Spleen (tissue), 11 donors: Measurements from ENCODE around the gene PLEKHF1. TPM values are rescaled to one million over a fixed set of nuclear protein-coding genes. Genes with fewer than 3 reads are reported as not detected.

Source experiments
- DNase-seq: peaks from one replicate; pipeline ENCODE4 v3.0.0-alpha.2; 2020
- H3K27ac ChIP-seq, 8 donors: fragments of 200-600 bp; sonication (generic) in 7 of 8; 1 replicate in 4 of 8; 2 replicates in 4 of 8; pipeline versions ENCODE4 v1.5.0 to v1.8.0; 2016 to 2021; ENCODE audit warnings: inconsistent platforms in 4 of 8, mild to moderate bottlenecking in 4 of 8, moderate library complexity in 1 of 8
- H3K27me3 ChIP-seq, 7 donors: fragments of 200-600 bp; sonication (generic) in 6 of 7; replicated peaks in 1 of 7; 1 replicate in 4 of 7; 2 replicates in 3 of 7; pipeline versions ENCODE4 v1.5.0 to v1.8.0; 2016 to 2021; ENCODE audit warnings: inconsistent platforms in 3 of 7, mild to moderate bottlenecking in 1 of 7
- H3K36me3 ChIP-seq, 6 donors: fragments of 200-600 bp; sonication (generic) in 5 of 6; 1 replicate in 4 of 6; 2 replicates in 2 of 6; pipeline versions ENCODE4 v1.5.0 to v1.8.0; 2016 to 2021; ENCODE audit warnings: inconsistent platforms in 2 of 6
- H3K4me1 ChIP-seq, 6 donors: fragments of 200-600 bp; sonication (generic) in 5 of 6; 1 replicate in 3 of 6; 2 replicates in 3 of 6; pipeline versions ENCODE4 v1.5.0 to v1.8.0; 2016 to 2021; ENCODE audit warnings: inconsistent platforms in 3 of 6
- H3K4me3 ChIP-seq, 8 donors: fragments of 200-600 bp; sonication (generic) in 7 of 8; 1 replicate in 4 of 8; 2 replicates in 4 of 8; pipeline versions ENCODE4 v1.5.0 to v1.8.0; 2016 to 2021; ENCODE audit warnings: inconsistent platforms in 4 of 8, mild to moderate bottlenecking in 4 of 8, moderate library complexity in 2 of 8
- H3K9me3 ChIP-seq, 8 donors: fragments of 200-600 bp; sonication (generic) in 7 of 8; 1 replicate in 4 of 8; 2 replicates in 4 of 8; pipeline versions ENCODE4 v1.5.0 to v1.8.0; 2016 to 2021; ENCODE audit warnings: inconsistent platforms in 4 of 8
- POLR2A ChIP-seq, 3 donors: fragments of 450-650 bp; IDR thresholded peaks; one replicate each; pipeline ENCODE4 v1.5.1; 2017; ENCODE audit warnings: antibody characterized with exemption in 3 of 3, mild to moderate bottlenecking in 1 of 3
- POLR2AphosphoS5 ChIP-seq, 3 donors: sonication (generic); formaldehyde crosslinking; IDR thresholded peaks; one replicate each; pipeline ENCODE4 v1.5.1; 2017; ENCODE audit warnings: antibody characterized with exemption in 3 of 3
- WGBS, 5 donors: extraction: QIAGEN DNeasy Blood & Tissue Kit in 3 of 5; methylation state at CpG; one replicate each; pipeline versions ENCODE4 v1.1.5 to v1.1.7; 2013 to 2018; 5-methylcytosine and 5-hydroxymethylcytosine counted together
- intact Hi-C: fragments of 100-400 bp; cut with DNase I; formaldehyde crosslinking; loops from one replicate; pipeline ENCODE4 v1.15.0; 2023; ENCODE audit warnings: low total_unique reads
- polyA plus RNA-seq, 3 donors: library from polyadenylated mRNA; stranded (reverse); fragments of 200-250 nt; gene quantifications; one replicate each; pipeline ENCODE4 v1.2.1, GENCODE V29; 2013
- total RNA-seq, 7 donors: library from RNA; depleted of rRNA in 3 of 7; stranded (reverse); fragments of >200 nt in 3 of 7; fragmentation: NEBNext Ultra II Directional in 4 of 7; extraction: Animal tissue kit (Norgen Biotek cat#: 25700) in 4 of 7; gene quantifications; one replicate each; pipeline versions ENCODE4 v1.1.0 to v1.2.1, GENCODE V29; 2016 to 2021
- TF ChIP-seq, protein P1 (sequence below), 11 experiments: fragments of 200-600 bp in 7 of 11; fragments of 450-650 bp in 4 of 11; sonication (generic) in 4 of 11; IDR thresholded peaks in 8 of 11; conservative IDR thresholded peaks in 3 of 11; 1 replicate in 7 of 11; 2 replicates in 4 of 11; pipeline versions ENCODE4 v1.4.0 to v1.8.0; 2016 to 2021; ENCODE audit warnings: antibody characterized with exemption in 11 of 11, inconsistent platforms in 4 of 11, mild to moderate bottlenecking in 1 of 11
- donor health status: healthy with polysubstance abuse.
- donor health status: DM: no; HTN: no; CAD: no; lungs with moderate emphysema.
- donor health status: DM: no; HTN: no; CAD: no.
- donor health status: Bipolar disorder and iron deficiency.
- donor health status: healthy.
- donor health status: DM: no; HTN: no; CAD: no.
- donor health status: DM: yes; HTN: yes; CAD: no.

PLEKHF1 gene
- total and polyA plus RNA-seq, 10 donors, result 9.7 to 28.0 (median 18.2) TPM

DNA sequence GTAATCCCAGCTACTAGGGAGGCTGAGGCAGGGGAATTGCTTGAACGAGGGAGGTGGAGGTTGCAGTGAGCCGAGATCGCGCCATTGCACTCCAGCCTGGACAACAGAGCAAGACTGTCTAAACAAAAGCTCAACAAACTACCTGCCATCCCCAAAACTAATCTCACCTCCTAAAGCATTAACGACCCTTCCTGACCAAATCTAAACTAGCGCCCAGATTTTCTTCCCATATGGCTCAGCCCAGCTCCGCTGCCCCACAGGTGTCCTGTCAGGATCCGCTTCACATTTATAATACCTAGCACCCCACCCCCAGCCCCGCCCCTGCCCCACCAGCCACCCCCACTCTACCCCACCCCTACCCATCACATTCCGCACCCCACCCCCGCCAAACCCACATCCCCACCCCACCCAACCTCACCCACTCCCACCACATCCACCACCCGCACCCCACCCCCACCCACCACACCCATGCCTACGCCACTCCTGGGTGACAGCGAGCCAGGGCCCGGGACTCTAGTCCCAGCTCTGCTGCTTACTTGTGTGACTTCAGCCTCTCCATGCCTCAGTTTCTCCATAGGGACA is 49.2 kb downstream of the PLEKHF1 start:
- DNase-seq, result no peak
- WGBS, 5 donors, result 27 to 32% (median 30%) methylated on average over 13 to 15 of the region's 15 CpGs

GRCh38 chr19:29714953-29715700 is 49.9 kb downstream of the PLEKHF1 start, which contains the start of gene C19orf12:
C19orf12 (minus strand) TSS chr19:29715261; CDS start chr19:29708413, 6,848 bp downstream.
- H3K4me3 ChIP-seq, result peak within 1 kb of the TSS; percentile 47 to 97 (median 87)
- no peaks in the 10 kb centered on the region for H3K36me3 ChIP-seq
- no peaks in the 10 kb centered on the region for H3K27me3 ChIP-seq
- peak; percentile 92 for DNase-seq
- H3K27ac ChIP-seq, result peak within 1 kb of the TSS; percentile 87 to 97 (median 95)
- 0 to 2% (median 0%) methylated on average over 20 to 72 of the region's 72 CpGs for WGBS, 5 donors
- H3K9me3 ChIP-seq, result no peaks in the 10 kb centered on the region
- peaks cover 25 to 69% (median 55%) of the 10 kb centered on the region in 6 donors for H3K4me1 ChIP-seq
- TF ChIP-seq POLR2A (IDR thresholded peaks at IDR 0.05) (peak; percentile 10 to 70 (median 61)), POLR2AphosphoS5 (IDR thresholded peaks at IDR 0.05) (peak; percentile 87 to 90 (median 90))
- TF ChIP-seq, protein P1, sequence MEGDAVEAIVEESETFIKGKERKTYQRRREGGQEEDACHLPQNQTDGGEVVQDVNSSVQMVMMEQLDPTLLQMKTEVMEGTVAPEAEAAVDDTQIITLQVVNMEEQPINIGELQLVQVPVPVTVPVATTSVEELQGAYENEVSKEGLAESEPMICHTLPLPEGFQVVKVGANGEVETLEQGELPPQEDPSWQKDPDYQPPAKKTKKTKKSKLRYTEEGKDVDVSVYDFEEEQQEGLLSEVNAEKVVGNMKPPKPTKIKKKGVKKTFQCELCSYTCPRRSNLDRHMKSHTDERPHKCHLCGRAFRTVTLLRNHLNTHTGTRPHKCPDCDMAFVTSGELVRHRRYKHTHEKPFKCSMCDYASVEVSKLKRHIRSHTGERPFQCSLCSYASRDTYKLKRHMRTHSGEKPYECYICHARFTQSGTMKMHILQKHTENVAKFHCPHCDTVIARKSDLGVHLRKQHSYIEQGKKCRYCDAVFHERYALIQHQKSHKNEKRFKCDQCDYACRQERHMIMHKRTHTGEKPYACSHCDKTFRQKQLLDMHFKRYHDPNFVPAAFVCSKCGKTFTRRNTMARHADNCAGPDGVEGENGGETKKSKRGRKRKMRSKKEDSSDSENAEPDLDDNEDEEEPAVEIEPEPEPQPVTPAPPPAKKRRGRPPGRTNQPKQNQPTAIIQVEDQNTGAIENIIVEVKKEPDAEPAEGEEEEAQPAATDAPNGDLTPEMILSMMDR (IDR thresholded peaks at IDR 0.05 in 8 of 11, conservative IDR thresholded peaks at IDR 0.05 in 3 of 11), result peak in 1 of 11 experiments; percentile 12
- intact Hi-C loops, result loop anchor here (10.0 kb wide), 1 partner anchor 50 kb away; the partner anchor contains the start of gene PLEKHF1

More for the DNA sequence above, 49.2 kb downstream of the PLEKHF1 start:
- Histone ChIP-seq H3K4me3 (peak overlapping the region; percentile 47 to 97 (median 87)), H3K36me3 (no peaks in the 10 kb centered on the region), H3K9me3 (no peaks in the 10 kb centered on the region), H3K4me1 (peaks cover 27 to 75% (median 61%) of the 10 kb centered on the region in 6 donors), H3K27me3 (no peaks in the 10 kb centered on the region), H3K27ac (peak overlapping the region; percentile 87 to 97 (median 95))
- TF ChIP-seq POLR2A (IDR thresholded peaks at IDR 0.05), result no peak
- TF ChIP-seq POLR2AphosphoS5 (IDR thresholded peaks at IDR 0.05), result no peak
- TF ChIP-seq, protein P1 (IDR thresholded peaks at IDR 0.05 in 8 of 11, conservative IDR thresholded peaks at IDR 0.05 in 3 of 11), result no peak
- intact Hi-C loops, result loop anchor here (10.0 kb wide), 1 partner anchor 50 kb away; the partner anchor contains the start of gene PLEKHF1

DNA sequence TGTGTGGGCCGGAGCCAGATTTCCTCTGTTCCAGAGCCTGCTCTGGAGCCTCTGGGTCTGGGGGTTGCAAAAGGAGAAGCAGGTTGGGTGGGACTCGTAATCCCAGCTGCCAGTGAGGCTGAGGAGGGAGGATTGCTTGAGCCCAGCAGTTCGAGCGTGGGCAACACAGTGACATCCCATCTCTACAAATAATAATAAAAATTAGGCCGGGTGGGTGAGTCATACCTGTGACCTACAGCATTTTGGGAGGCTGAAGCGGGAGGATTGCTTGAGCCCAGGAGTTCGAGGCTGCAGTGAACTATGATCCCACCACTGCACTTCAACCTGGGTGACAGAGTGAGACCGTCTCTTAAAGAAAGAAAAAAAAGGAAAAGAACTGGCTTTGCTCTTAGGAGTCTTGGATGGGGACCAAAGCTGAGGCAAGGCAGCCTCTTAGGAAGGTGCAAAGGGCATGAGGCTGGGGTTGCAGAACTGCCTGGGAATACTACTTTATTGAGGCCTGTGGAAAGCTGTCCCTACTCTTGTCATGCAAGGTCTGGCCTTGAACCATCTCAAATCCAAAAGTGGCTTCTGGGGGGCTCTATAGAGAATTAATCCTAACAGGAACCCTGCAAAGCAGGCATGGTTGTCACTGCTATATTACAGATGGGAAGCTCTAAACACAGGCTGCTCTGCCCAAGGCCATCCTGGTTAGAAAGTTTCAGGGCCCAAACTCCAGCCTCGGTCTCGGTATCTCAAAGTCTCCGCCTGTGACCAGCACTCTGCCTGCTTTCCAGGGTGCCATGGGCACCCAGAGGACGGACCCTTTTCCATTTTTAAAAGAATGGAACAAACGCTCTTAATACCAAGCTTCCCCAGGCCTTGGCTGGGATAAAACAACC is 50.7 kb downstream of the PLEKHF1 start:
- TF ChIP-seq, protein P1 (IDR thresholded peaks at IDR 0.05 in 8 of 11, conservative IDR thresholded peaks at IDR 0.05 in 3 of 11), result no peak
- no peak for TF ChIP-seq POLR2AphosphoS5 (IDR thresholded peaks at IDR 0.05)
- no peak for TF ChIP-seq POLR2A (IDR thresholded peaks at IDR 0.05)
- Histone ChIP-seq H3K27me3 (no peaks in the 10 kb centered on the region), H3K27ac (peak overlapping the region; percentile 87 to 97 (median 95)), H3K36me3 (no peaks in the 10 kb centered on the region), H3K4me1 (peaks cover 25 to 61% (median 51%) of the 10 kb centered on the region in 6 donors), H3K4me3 (peak overlapping the region; percentile 47 to 97 (median 87)), H3K9me3 (no peaks in the 10 kb centered on the region)
- DNase-seq, result no peak
- WGBS, 5 donors, result 28 to 45% (median 31%) methylated on average over 13 of the region's 13 CpGs
- intact Hi-C loops, result loop anchor here (1.0 to 10.0 kb wide), 2 partner anchors 51 to 106 kb away; partner anchors contain the start of gene PLEKHF1
